GM19099 (cell line): ENCODE data around the gene CLCN2.

Experiments
- POLR2A ChIP-seq: IDR thresholded peaks from 3 replicates; pipeline ENCODE4 v1.6.1; 2011; ENCODE audit warnings: low read depth; ENCODE audit not compliant: insufficient read length; ENCODE audit errors: extremely low read depth

The CLCN2 gene

GRCh38 chr3:184361532-184361931 lies at the start of gene CLCN2, which contains the start of gene POLR2H:
Gene CLCN2 (minus strand): TSS chr3:184361605. CDS start chr3:184361479, 126 bp downstream.
Gene POLR2H (plus strand): TSS chr3:184361710. CDS start chr3:184363493, 1,783 bp downstream.
- peak; percentile 49 for TF ChIP-seq POLR2A

GRCh38 chr3:184409946-184410500 lies 48.6 kb upstream of the CLCN2 start:
- TF ChIP-seq POLR2A = no peak

- TF ChIP-seq POLR2A = no peak
Measured at GRCh38 chr3:184409331-184409926, 48.0 kb upstream of the CLCN2 start.

DNA sequence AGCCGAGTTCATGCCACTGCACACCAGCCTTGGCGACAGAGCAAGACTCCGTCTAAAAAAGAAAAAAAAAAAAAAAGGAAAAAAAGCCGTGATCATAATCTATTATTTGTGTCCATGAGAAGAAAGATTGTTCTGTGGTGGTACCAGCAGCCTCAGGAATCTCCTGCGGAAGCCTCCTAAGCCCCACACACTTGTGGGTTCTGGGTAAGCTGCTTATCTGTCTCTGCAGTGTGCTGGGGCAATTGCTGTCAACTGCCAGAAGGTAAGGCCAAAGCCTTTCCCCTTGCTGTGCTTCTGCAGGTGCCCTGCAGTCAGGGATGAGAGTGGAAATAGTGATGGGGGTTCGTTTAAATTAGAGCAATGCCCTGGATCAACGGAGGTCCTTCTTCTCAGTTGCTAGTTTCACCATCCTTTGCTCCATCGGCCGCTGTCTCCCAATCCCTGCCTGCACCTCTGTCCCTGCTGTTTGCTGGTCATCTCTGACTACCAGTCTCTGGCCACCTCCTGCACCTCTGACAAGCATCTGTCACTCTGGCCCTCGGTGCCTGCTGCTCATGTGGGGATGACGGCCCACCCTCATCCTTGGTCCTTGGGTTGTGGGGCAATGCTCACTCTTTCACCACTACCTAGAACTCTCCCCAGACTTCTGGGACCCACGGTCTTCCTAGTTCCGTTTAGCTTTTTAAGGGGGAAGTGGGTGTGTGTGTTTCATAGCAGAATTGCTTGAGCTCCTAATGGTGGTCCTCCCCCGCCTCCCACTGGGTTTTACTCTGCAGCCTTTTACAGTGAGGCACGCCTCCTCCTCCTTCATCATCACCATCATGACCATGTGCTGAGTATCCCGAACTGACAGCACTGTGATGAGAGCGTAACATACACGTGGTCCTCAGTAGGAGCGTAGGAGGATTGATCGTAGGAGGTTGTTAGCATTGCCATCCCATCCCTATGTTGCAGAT lies 43.9 kb upstream of the CLCN2 start:
- TF ChIP-seq POLR2A = no peak

DNA sequence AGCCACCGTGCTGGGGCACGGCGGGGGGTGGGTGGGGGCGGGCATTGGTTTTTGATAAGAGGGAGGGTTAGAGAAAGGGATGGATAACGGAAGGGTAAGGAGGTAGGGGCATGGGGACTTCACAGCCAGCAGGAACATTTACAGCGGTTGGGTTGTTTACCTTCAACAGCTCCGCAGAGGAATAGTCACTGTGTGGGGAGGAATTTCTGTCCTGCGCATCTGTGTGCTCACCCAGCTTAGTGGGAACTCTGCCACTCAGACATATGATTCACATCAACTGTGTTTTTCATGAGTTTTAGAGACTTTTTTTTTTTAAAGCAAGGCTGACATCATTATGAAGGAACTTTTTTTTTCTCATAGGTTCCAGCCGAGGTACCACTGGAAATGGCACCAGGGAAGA lies 38.0 kb upstream of the CLCN2 start:
- no peak for TF ChIP-seq POLR2A

- TF ChIP-seq POLR2A = no peak
Measured at GRCh38 chr3:184395320-184395660, 33.9 kb upstream of the CLCN2 start.

DNA sequence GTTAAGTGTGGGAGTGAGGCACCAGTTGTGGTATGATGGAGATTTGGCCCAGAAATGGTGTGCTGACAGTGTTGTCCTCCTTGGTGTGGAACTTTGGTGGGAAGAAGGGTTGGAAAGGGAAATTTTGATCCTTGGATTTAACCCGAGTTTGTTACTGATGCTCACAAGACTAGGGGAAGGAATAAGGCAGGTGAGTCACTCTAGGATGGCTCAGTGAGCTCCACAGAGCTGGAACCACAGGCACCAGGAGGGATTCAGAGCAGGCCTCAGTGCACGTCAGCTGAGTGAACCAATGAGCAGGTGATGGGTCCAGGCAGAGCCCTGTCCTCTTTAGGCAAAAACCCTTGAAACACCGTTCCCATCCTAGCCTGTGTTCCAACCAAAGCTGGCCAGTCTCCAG lies 29.9 kb upstream of the CLCN2 start:
- no peak for TF ChIP-seq POLR2A

DNA sequence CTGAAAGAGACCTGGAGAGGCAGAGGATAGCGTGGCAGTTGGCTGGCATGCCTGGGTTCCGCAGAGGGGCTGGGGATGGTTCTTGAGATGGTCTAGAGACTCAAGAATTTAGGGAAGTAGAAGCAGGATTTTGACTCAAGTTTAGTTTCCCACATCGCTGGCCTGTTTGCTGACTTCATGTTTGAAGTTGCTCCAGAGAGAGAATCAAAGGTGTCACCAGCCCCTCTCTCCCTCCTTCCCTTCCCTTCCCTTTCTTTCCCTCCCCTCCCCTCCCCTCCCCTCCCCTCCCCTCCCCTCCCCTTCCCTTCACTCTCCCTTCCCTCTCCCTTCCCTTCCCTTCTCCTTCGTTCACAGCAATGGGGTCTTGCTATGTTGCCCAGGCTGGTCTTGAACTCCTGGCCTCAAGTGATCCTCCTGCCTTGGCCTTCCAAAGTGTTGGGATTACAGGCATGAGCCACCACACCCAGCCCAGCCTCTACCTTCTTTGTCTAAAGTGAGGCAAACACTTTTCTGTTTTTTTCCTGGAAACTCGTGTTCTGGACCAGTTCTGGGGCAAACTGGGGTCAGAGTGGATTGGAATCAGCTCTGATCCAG lies 28.6 kb upstream of the CLCN2 start:
- no peak for TF ChIP-seq POLR2A

- TF ChIP-seq POLR2A = no peak
Measured at GRCh38 chr3:184389384-184389783, 28.0 kb upstream of the CLCN2 start.

DNA sequence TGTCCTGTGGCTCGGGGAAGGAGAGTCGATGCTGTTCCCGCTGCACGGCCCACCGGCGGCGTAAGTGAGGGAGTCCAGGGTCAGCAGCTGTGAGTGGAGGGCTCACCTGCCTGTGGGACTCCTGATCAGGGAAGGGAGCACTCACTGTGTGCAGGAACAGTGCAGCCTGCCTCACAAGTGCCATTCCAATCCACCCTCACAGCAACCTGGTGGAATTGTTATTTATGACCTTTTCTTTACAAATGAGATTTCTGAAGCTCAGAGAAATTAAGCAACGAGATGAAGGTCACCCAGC lies 27.5 kb upstream of the CLCN2 start:
- no peak for TF ChIP-seq POLR2A

DNA sequence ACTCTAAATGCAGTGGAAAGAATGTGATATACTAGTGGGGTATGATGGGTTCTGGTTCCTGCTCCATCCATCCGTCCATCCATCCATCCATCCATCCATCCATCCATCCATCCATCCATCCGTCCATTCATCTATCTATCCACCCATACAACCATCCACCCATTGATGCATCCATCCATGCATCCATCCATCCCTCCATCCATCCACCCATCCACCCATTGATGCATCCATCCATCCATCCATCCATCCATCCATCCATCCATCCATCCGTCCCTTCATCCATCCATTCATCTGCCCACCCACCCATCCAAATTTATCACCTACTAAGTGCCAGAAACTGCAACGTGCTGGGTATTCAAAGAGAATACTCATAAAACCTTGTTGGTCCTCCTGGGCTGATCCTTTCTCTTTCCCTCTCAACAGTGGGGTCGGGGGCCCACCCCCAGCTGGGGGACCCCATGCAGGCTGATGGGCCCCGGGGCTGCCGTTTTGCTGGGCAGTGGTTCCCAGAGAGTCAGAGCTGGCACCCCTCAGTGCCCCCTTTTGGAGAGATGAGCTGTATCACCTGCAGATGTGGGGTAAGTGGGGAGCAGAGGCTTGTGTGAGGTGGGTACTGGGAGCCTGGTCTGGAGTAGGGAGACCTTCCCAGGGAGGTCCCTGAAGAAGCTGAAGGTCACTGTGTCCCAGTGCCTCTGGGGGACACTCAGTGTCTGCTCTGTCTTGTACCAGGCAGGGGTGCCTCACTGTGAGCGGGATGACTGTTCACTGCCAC lies 26.9 kb upstream of the CLCN2 start:
- no peak for TF ChIP-seq POLR2A

DNA sequence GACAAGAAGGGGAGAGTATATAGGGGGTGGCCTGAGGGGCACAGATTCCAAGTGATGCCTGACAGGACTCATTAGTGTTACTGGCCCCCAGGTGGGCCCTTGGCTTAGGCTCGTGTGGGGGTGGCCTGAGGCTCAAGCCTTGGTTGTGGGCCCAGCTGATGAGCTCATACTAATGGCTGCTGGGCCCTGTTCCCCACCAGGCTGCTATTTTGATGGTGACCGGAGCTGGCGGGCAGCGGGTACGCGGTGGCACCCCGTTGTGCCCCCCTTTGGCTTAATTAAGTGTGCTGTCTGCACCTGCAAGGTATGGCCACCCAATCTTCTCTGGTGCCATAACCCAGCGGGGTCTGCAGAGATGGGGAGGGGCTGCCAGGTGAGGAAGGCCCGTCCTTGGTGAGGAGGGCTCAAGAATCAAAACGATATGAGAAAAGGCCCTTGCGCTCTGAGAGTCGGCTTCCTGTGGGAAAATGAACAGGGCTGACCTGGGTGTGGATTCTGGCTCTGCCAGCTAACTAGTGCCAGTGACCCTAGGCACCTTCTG lies 25.8 kb upstream of the CLCN2 start:
- no peak for TF ChIP-seq POLR2A

DNA sequence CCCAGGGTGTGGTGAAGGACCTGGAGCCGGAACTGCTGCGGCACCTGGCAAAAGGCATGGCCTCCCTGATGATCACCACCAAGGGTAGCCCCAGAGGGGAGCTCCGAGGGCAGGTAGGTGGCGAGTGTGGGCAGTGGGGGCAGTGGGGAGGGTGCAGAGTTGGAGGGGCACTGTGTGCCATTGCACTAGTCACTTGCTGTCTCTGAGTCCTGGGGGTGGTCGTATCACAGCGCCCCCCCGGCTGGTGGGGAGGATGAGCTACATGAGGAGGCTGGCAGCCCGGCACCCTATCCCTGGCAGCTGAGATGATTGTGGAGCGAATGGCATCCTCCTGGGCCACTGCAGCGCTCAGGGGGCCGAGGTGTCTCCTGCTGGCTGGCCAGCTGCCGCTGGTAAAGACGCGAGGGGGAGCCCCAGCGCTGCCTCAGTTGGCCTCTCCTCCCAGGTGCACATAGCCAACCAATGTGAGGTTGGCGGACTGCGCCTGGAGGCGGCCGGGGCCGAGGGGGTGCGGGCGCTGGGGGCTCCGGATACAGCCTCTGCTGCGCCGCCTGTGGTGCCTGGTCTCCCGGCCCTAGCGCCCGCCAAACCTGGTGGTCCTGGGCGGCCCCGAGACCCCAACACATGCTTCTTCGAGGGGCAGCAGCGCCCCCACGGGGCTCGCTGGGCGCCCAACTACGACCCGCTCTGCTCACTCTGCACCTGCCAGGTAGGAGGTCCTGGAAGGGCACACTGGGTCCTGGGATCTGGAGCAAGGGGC lies 24.8 kb upstream of the CLCN2 start:
- no peak for TF ChIP-seq POLR2A

GRCh38 chr3:184384856-184385422 lies 23.5 kb upstream of the CLCN2 start:
- no peak for TF ChIP-seq POLR2A
